Gastroesophageal sphincter (tissue), 4 donors: ENCODE results near the gene TRIOBP. TPM values are rescaled to one million over a fixed set of nuclear protein-coding genes. Genes with fewer than 3 reads are reported as not detected.

Experiments used
- ATAC-seq: fragments of 150-250 bp; one replicate; pipeline ENCODE4 v1.9.1; 2016; ENCODE audit warnings: mild to moderate bottlenecking, moderate library complexity
- H3K27ac ChIP-seq, 4 donors: fragments of 200-600 bp; sonication (generic) in 3 of 4; 1 replicate in 3 of 4; 2 replicates in 1 of 4; pipeline ENCODE4 v1.5.1; 2016 to 2019
- H3K27me3 ChIP-seq: fragments of 200-600 bp; sonication (generic); one replicate; pipeline ENCODE4 v1.5.1; 2019
- H3K36me3 ChIP-seq, 2 donors: fragments of 200-600 bp; sonication (generic); one replicate each; pipeline ENCODE4 v1.5.1; 2019; ENCODE audit warnings: control low read depth in 1 of 2
- H3K4me1 ChIP-seq, 3 donors: fragments of 200-600 bp; sonication (generic); 1 replicate in 2 of 3; 2 replicates in 1 of 3; pipeline ENCODE4 v1.5.1; 2016 to 2019; ENCODE audit warnings: control low read depth in 2 of 3
- H3K4me3 ChIP-seq, 2 donors: fragments of 200-600 bp; sonication (generic); one replicate each; pipeline ENCODE4 v1.5.1; 2019; ENCODE audit warnings: mild to moderate bottlenecking in 1 of 2, moderate library complexity in 1 of 2
- H3K9me3 ChIP-seq, 3 donors: fragments of 200-600 bp; sonication (generic); one replicate each; pipeline ENCODE4 v1.5.1; 2017 to 2019; ENCODE audit warnings: control low read depth in 2 of 3
- CTCF ChIP-seq, 4 experiments: fragments of 200-600 bp in 2 of 4; fragments of 450-650 bp in 2 of 4; sonication (generic) in 1 of 4; IDR thresholded peaks; one replicate each; pipeline ENCODE4 v1.5.1; 2017 to 2019; ENCODE audit warnings: antibody characterized with exemption in 4 of 4, mild to moderate bottlenecking in 2 of 4, moderate library complexity in 2 of 4
- EP300 ChIP-seq: sonication (generic); formaldehyde crosslinking; IDR thresholded peaks from one replicate; pipeline ENCODE4 v1.6.1; 2017; ENCODE audit warnings: antibody characterized with exemption, mild to moderate bottlenecking
- POLR2A ChIP-seq, 2 donors: fragments of 450-650 bp; IDR thresholded peaks; one replicate each; pipeline ENCODE4 v1.6.1; 2017; ENCODE audit warnings: antibody characterized with exemption in 2 of 2, mild to moderate bottlenecking in 2 of 2, moderate library complexity in 1 of 2
- POLR2AphosphoS5 ChIP-seq: sonication (generic); formaldehyde crosslinking; IDR thresholded peaks from one replicate; pipeline ENCODE4 v1.6.1; 2017; ENCODE audit warnings: antibody characterized with exemption
- WGBS, 2 donors: methylation state at CpG; one replicate each; pipeline ENCODE4 v1.1.5; 2018; ENCODE audit warnings: low coverage in 1 of 2; 5-methylcytosine and 5-hydroxymethylcytosine counted together
- total RNA-seq, 4 donors: library from RNA; depleted of rRNA; stranded (reverse); fragments of >200 nt; gene quantifications; one replicate each; pipeline ENCODE4 v1.1.0, GENCODE V29; 2016

The TRIOBP gene
- total RNA-seq, 4 donors from 2014 or later: 128 to 234 (median 137) TPM

DNA sequence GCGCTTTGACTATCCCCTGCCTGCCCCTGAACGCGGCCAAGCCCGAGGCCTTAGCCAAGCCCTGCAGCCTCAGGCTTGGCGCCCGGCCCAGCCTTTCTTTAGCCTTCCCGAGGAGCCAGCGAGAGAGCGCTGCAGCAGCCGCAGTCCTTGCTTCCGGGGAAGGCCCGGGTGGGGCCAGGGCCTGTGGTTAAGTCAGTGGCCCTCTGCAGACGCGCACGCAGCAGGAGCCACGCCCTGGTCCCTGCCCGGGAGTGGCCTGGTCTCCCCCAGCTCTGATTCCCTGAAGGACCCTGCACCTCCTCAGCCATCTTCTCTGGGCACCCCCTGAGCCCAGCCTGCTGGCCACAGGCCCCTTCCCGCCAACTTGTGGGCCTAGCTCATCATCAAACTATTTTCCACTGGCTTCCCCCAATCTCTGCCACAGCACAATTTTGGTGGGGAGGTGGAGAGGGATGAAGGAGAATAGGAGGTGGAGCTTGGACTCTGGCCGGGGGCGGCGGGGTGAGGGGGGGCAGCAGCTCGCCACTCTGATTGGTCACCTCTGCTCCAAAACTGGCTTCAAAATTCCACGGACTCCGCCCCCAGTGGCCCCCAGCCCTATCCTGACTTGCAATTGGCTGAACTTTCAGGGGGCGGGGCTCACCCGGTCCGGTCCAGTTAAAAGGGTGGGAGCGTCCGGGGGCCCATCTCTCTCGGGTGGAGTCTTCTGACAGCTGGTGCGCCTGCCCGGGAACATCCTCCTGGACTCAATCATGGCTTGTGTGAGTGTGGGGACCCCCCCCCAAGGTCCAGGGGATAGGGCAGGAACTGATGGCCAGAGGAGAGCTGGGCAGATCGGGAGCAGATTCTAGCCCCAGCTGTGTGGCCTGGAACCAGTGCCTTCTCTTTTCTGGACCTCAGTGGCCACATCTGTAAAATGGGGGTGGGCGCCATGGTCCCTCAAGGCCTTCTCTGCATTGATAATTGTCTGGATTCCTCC, 21.6 kb upstream of the TRIOBP start, which contains the start of gene LGALS1:
Gene LGALS1 (plus strand): TSS at position 686 of the 979 bp plus-strand sequence. CDS start 67 bp downstream, at position 753.
- WGBS, 2 donors: 0% methylated on average over 1 to 4 of the region's 34 CpGs
- Histone ChIP-seq H3K4me3 (peak within 1 kb of the TSS; percentile 42 to 57), H3K9me3 (no peaks in the 10 kb centered on the region), H3K36me3 (peaks cover 0 to 23% of the 10 kb centered on the region in 2 donors), H3K27ac (peak within 1 kb of the TSS; percentile 70 to 98 (median 94)), H3K27me3 (no peaks in the 10 kb centered on the region), H3K4me1 (peaks cover 3 to 83% (median 26%) of the 10 kb centered on the region in 3 donors)
- peak; percentile 57 to 80 for TF ChIP-seq POLR2A (IDR thresholded peaks at IDR 0.05)
- peak in 2 of 4 experiments; percentile 4 to 62 for TF ChIP-seq CTCF (IDR thresholded peaks at IDR 0.05)
- no peak for TF ChIP-seq EP300
- peak; percentile 81 for TF ChIP-seq POLR2AphosphoS5
- peak; percentile 90 for ATAC-seq

GRCh38 chr22:37675930-37676735, 20.7 kb upstream of the TRIOBP start:
- no peak for TF ChIP-seq POLR2AphosphoS5
- no peak for TF ChIP-seq CTCF (IDR thresholded peaks at IDR 0.05)
- no peak for TF ChIP-seq EP300
- no peak for TF ChIP-seq POLR2A (IDR thresholded peaks at IDR 0.05)
- H3K27me3 ChIP-seq: no peaks in the 10 kb centered on the region
- H3K9me3 ChIP-seq: no peaks in the 10 kb centered on the region
- ATAC-seq: no peak
- H3K4me1 ChIP-seq: peaks cover 3 to 92% (median 26%) of the 10 kb centered on the region in 3 donors
- WGBS, 2 donors: 0 to 5% methylated on average over 1 to 4 of the region's 17 CpGs
- H3K36me3 ChIP-seq: peaks cover 0 to 25% of the 10 kb centered on the region in 2 donors
- H3K4me3 ChIP-seq: peak overlapping the region; percentile 42 to 57
- H3K27ac ChIP-seq: peak overlapping the region; percentile 69 to 98 (median 94)

DNA sequence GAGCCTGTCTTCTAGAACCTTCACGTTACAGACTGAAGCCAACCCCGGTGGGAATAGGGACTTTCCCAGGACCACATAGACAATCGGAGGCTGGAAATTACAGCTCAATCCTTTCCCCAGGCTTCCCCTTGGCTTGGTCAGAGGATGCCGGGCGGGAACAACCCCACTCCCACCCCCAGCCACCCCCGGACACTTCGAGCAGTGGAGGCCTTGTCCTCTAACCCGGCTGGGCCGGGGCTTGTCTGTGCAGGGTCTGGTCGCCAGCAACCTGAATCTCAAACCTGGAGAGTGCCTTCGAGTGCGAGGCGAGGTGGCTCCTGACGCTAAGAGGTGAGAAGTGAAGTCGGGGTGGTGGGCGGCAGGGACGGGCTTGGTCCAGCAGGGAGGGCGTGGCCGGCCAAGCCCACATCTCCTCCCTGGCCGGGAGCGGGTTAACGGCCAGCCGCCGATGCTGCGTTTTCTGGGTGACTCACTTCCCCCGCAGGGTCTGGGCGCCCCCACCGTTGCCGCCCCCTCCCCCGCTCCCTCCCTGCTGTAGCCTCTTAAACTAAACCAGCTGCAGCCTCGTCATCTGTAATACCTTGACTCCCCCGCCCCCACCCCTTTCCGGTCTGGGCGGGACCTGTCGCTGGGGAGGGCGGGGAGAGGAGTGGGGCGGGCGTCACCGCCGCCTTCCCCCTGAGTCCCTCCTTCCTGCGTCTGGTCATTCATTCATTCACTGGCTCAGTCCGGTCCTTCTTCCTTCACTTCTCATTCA, 19.9 kb upstream of the TRIOBP start:
- peak; percentile 26 to 30 for TF ChIP-seq POLR2A (IDR thresholded peaks at IDR 0.05)
- TF ChIP-seq CTCF (IDR thresholded peaks at IDR 0.05): no peak
- TF ChIP-seq POLR2AphosphoS5: peak; percentile 84
- TF ChIP-seq EP300: no peak
- Histone ChIP-seq H3K9me3 (no peaks in the 10 kb centered on the region), H3K27me3 (no peaks in the 10 kb centered on the region), H3K27ac (peak overlapping the region; percentile 69 to 98 (median 94)), H3K4me3 (peak overlapping the region; percentile 42 to 57), H3K4me1 (peaks cover 3 to 99% (median 29%) of the 10 kb centered on the region in 3 donors), H3K36me3 (peaks cover 0 to 25% of the 10 kb centered on the region in 2 donors)
- 0% methylated on average over 4 of the region's 42 CpGs; no CpG with 5 or more reads in 1 of the 2 donors for WGBS, 2 donors
- ATAC-seq: peak; percentile 48

GRCh38 chr22:37677493-37677974, 19.3 kb upstream of the TRIOBP start:
- Histone ChIP-seq H3K4me1 (peaks cover 3 to 95% (median 29%) of the 10 kb centered on the region in 3 donors), H3K36me3 (peaks cover 0 to 25% of the 10 kb centered on the region in 2 donors), H3K4me3 (peak overlapping the region; percentile 42 to 57), H3K9me3 (no peaks in the 10 kb centered on the region), H3K27me3 (no peaks in the 10 kb centered on the region), H3K27ac (peak overlapping the region in 3 of 4 donors; percentile 93 to 98 (median 94))
- ATAC-seq: no peak
- WGBS, 2 donors: 10 to 18% methylated on average over 5 to 9 of the region's 15 CpGs
- TF ChIP-seq POLR2A (IDR thresholded peaks at IDR 0.05) (no peak), POLR2AphosphoS5 (no peak), EP300 (no peak), CTCF (IDR thresholded peaks at IDR 0.05) (no peak)
